ENCODE results near the gene TIRAP. TPM values are rescaled to one million over a fixed set of nuclear protein-coding genes. Genes with fewer than 3 reads are reported as not detected.

The TIRAP gene
- polyA plus RNA-seq, 1 of the 3 experiments (the other 2 are of a cell fraction), result 5.5 TPM

DNA sequence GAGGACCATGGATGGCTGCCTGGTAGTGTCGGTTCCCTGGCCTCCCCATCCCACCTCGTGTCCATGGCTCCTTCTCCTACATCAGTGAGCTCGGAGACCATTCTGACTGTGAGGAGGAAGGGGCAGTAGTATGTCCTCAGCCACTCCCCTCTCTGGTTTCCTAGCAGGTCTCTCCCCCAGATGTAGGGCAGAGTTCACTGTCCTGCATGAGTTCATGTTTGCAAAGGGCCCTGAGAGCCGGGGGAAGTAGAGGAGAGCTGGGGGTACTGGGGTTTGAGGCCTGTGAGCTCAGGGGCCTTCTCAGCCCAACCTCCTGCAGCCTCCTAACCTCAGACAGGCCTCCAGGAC, 54.2 kb downstream of the TIRAP start:
- Histone ChIP-seq H2AFZ (ENCODE audit: low read depth) (no peak overlapping the region), H3K79me2 (ENCODE audit: insufficient read depth) (no peaks in the 10 kb centered on the region; the same call in 1 of the 2 replicates), H3K9me2 (no peaks in the 10 kb centered on the region), H3K9me3 (no peaks in the 10 kb centered on the region), H3K4me1 (ENCODE audit: control insufficient read depth in 1 of 2, insufficient read depth in 2 of 2, low read depth in 1 of 2, low read length in 1 of 2) (peaks cover 29 to 48% of the 10 kb centered on the region in 2 experiments; a peak in 3 of 4 replicates), H3K9ac (no peak overlapping the region), H3K36me3 (replicated peaks in 1 of 2; ENCODE audit: control insufficient read depth in 1 of 2, insufficient read depth in 2 of 2, low read length in 1 of 2) (no peaks in the 10 kb centered on the region), H3K4me2 (no peak overlapping the region), H3K27me3 (ENCODE audit: insufficient read depth) (no peaks in the 10 kb centered on the region), H3K27ac (ENCODE audit: low read depth in 2 of 2, low read length in 1 of 2) (no peak overlapping the region), H3F3A (replicated peaks; ENCODE audit: insufficient read depth) (peaks cover 28% of the 10 kb centered on the region), H3K4me3 (ENCODE audit: low read depth in 2 of 2, low read length in 1 of 2) (no peak overlapping the region), H4K20me1 (ENCODE audit: insufficient read depth) (no peaks in the 10 kb centered on the region)
- CTCF ChIA-PET, result interaction anchor here (0.8 to 0.9 kb wide), 2 partner anchors 144 to 653 kb away, joined by 3 to 4 read pairs; no protein-coding TSS in a partner anchor
- no peak for DNase-seq
- POLR2A ChIA-PET, result no interaction called here
- TF ChIP-seq ELF1 (IDR thresholded peaks at IDR 0.05) (no peak), NFIC (IDR thresholded peaks at IDR 0.05; ENCODE audit: borderline replicate concordance) (no peak), FOSL2 (IDR thresholded peaks at IDR 0.05; ENCODE audit: borderline replicate concordance, low read depth) (no peak), SMC3 (IDR thresholded peaks at IDR 0.05; ENCODE audit: low read depth, low read length) (no peak), MEF2A (IDR thresholded peaks at IDR 0.05; ENCODE audit: borderline replicate concordance, low read depth) (no peak), JUND (IDR thresholded peaks at IDR 0.05) (no peak), RAD21 (IDR thresholded peaks at IDR 0.05; ENCODE audit: low read length) (no peak), RFX5 (IDR thresholded peaks at IDR 0.05; ENCODE audit: low read length) (no peak), GABPA (IDR thresholded peaks at IDR 0.05; ENCODE audit: low read depth) (no peak)
- TF ChIP-seq, protein P1, sequence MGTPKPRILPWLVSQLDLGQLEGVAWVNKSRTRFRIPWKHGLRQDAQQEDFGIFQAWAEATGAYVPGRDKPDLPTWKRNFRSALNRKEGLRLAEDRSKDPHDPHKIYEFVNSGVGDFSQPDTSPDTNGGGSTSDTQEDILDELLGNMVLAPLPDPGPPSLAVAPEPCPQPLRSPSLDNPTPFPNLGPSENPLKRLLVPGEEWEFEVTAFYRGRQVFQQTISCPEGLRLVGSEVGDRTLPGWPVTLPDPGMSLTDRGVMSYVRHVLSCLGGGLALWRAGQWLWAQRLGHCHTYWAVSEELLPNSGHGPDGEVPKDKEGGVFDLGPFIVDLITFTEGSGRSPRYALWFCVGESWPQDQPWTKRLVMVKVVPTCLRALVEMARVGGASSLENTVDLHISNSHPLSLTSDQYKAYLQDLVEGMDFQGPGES (IDR thresholded peaks at IDR 0.05; ENCODE audit: low read depth, low read length), result no peak
- TF ChIP-seq, protein P2, sequence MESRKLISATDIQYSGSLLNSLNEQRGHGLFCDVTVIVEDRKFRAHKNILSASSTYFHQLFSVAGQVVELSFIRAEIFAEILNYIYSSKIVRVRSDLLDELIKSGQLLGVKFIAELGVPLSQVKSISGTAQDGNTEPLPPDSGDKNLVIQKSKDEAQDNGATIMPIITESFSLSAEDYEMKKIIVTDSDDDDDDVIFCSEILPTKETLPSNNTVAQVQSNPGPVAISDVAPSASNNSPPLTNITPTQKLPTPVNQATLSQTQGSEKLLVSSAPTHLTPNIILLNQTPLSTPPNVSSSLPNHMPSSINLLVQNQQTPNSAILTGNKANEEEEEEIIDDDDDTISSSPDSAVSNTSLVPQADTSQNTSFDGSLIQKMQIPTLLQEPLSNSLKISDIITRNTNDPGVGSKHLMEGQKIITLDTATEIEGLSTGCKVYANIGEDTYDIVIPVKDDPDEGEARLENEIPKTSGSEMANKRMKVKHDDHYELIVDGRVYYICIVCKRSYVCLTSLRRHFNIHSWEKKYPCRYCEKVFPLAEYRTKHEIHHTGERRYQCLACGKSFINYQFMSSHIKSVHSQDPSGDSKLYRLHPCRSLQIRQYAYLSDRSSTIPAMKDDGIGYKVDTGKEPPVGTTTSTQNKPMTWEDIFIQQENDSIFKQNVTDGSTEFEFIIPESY (IDR thresholded peaks at IDR 0.05; ENCODE audit: borderline replicate concordance, low read depth), result no peak
- TF ChIP-seq, protein P3, sequence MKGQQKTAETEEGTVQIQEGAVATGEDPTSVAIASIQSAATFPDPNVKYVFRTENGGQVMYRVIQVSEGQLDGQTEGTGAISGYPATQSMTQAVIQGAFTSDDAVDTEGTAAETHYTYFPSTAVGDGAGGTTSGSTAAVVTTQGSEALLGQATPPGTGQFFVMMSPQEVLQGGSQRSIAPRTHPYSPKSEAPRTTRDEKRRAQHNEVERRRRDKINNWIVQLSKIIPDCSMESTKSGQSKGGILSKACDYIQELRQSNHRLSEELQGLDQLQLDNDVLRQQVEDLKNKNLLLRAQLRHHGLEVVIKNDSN (IDR thresholded peaks at IDR 0.05; ENCODE audit: borderline replicate concordance, low read depth), result no peak
- TF ChIP-seq, protein P4, sequence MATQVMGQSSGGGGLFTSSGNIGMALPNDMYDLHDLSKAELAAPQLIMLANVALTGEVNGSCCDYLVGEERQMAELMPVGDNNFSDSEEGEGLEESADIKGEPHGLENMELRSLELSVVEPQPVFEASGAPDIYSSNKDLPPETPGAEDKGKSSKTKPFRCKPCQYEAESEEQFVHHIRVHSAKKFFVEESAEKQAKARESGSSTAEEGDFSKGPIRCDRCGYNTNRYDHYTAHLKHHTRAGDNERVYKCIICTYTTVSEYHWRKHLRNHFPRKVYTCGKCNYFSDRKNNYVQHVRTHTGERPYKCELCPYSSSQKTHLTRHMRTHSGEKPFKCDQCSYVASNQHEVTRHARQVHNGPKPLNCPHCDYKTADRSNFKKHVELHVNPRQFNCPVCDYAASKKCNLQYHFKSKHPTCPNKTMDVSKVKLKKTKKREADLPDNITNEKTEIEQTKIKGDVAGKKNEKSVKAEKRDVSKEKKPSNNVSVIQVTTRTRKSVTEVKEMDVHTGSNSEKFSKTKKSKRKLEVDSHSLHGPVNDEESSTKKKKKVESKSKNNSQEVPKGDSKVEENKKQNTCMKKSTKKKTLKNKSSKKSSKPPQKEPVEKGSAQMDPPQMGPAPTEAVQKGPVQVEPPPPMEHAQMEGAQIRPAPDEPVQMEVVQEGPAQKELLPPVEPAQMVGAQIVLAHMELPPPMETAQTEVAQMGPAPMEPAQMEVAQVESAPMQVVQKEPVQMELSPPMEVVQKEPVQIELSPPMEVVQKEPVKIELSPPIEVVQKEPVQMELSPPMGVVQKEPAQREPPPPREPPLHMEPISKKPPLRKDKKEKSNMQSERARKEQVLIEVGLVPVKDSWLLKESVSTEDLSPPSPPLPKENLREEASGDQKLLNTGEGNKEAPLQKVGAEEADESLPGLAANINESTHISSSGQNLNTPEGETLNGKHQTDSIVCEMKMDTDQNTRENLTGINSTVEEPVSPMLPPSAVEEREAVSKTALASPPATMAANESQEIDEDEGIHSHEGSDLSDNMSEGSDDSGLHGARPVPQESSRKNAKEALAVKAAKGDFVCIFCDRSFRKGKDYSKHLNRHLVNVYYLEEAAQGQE (IDR thresholded peaks at IDR 0.05; ENCODE audit: low read depth, low read length), result no peak
- 89% methylated on average over 4 of the region's 4 CpGs for WGBS (ENCODE audit: low lambda C conversion rate)
